GM13977 (cell line): ENCODE results near the gene ZNF664.

Experiments
- DNase-seq: peaks from one replicate; pipeline ENCODE4 v3.0.0; 2012; ENCODE audit warnings: low spot score
- in situ Hi-C: fragments of 300-500 bp; cut with MboI; formaldehyde crosslinking; loops from one replicate; pipeline ENCODE4 v1.12.0; 2022; ENCODE audit warnings: low sequenced_read_pairs, low pct_unique_long_range_greater_than_20kb, mixed read lengths, inconsistent platforms; ENCODE audit not compliant: unreplicated experiment
- TF ChIP-seq, protein P1 (sequence below): IDR thresholded peaks from 2 replicates; pipeline ENCODE4 v1.5.1; 2012; ENCODE audit warnings: mild to moderate bottlenecking, control low read depth; ENCODE audit not compliant: insufficient read depth; ENCODE audit errors: extremely low read depth, missing control alignments

Gene ZNF664

DNA sequence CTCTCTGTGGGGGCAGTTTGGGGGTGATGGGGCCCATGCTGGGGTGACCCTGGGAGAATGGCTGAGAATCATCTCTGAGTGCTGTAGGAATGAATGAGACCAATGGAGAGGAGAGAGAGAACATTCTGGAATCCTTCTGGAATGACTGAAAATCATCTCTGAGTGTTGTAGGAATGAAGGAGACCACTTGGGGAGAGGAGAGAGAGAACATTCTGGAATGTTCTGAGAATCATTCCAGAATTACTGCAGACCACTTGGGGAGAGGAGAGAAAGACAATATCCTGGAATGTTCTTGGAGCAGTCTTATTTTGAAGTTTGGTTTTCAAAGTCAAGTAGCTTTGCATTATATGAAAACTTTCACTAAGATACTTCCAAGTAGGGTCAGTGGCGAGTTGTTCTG is 64.3 kb downstream of the ZNF664 start:
- in situ Hi-C loops: loop anchor here (25.0 kb wide), 1 partner anchor 275 kb away; no protein-coding TSS in a partner anchor
- TF ChIP-seq, protein P1, sequence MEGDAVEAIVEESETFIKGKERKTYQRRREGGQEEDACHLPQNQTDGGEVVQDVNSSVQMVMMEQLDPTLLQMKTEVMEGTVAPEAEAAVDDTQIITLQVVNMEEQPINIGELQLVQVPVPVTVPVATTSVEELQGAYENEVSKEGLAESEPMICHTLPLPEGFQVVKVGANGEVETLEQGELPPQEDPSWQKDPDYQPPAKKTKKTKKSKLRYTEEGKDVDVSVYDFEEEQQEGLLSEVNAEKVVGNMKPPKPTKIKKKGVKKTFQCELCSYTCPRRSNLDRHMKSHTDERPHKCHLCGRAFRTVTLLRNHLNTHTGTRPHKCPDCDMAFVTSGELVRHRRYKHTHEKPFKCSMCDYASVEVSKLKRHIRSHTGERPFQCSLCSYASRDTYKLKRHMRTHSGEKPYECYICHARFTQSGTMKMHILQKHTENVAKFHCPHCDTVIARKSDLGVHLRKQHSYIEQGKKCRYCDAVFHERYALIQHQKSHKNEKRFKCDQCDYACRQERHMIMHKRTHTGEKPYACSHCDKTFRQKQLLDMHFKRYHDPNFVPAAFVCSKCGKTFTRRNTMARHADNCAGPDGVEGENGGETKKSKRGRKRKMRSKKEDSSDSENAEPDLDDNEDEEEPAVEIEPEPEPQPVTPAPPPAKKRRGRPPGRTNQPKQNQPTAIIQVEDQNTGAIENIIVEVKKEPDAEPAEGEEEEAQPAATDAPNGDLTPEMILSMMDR: no peak
- no peak for DNase-seq

DNA sequence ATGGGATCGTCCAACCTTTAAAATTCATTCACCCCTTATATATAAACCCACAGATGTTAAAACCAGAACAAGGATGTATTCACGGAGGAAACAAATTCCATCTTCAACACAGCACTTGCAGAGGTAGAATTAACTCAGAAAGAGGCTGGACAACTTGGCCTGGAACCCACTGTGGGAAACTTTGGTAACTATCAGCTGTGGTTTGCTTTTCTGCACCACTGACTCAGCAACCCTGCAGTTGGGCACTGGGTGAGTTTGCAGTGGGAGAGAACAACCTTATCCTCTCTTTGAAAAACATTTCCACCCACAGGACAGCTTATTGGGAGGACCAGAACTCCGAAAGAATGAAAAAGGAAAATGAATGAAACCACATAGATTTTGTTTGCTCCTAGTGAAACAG is 66.3 kb downstream of the ZNF664 start:
- in situ Hi-C loops: loop anchor here (25.0 kb wide), 1 partner anchor 273 kb away; no protein-coding TSS in a partner anchor
- DNase-seq: no peak
- TF ChIP-seq, protein P1: no peak

- TF ChIP-seq, protein P1: no peak
- DNase-seq: no peak
- in situ Hi-C loops: loop anchor here (10.0 to 25.0 kb wide), 2 partner anchors 272 to 725 kb away; no protein-coding TSS in a partner anchor
These were observed 67.3 kb downstream of the ZNF664 start for GRCh38 chr12:124040291-124040690.

DNA sequence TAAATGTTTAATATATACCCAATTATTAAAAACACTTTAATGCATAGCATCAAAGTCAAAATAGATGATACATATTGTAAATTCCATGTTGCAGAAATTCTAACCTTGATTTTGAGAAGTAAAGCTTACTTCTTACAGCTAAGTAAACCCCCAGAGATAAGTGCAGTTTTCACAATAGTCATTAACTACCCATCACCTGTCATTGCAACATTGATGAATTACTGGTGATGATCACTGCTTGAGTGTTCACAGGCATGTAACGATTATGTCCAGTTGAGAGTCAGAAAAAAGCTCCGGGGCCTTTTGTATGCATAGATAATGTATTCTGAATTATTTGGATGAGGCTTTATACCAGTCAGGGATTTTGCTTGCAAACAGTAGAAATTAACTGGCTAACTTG is 67.7 kb downstream of the ZNF664 start:
- DNase-seq: no peak
- in situ Hi-C loops: loop anchor here (10.0 to 25.0 kb wide), 2 partner anchors 272 to 724 kb away; no protein-coding TSS in a partner anchor
- TF ChIP-seq, protein P1: no peak

- DNase-seq: no peak
- in situ Hi-C loops: loop anchor here (10.0 to 25.0 kb wide), 2 partner anchors 270 to 723 kb away; no protein-coding TSS in a partner anchor
- TF ChIP-seq, protein P1: no peak
These were observed 68.9 kb downstream of the ZNF664 start for GRCh38 chr12:124041907-124042306.

GRCh38 chr12:124044021-124044420 is 71.0 kb downstream of the ZNF664 start:
- TF ChIP-seq, protein P1: no peak
- in situ Hi-C loops: loop anchor here (10.0 to 25.0 kb wide), 2 partner anchors 268 to 721 kb away; no protein-coding TSS in a partner anchor
- DNase-seq: no peak
